Measurements from ENCODE around the gene MOCS1.

DNA sequence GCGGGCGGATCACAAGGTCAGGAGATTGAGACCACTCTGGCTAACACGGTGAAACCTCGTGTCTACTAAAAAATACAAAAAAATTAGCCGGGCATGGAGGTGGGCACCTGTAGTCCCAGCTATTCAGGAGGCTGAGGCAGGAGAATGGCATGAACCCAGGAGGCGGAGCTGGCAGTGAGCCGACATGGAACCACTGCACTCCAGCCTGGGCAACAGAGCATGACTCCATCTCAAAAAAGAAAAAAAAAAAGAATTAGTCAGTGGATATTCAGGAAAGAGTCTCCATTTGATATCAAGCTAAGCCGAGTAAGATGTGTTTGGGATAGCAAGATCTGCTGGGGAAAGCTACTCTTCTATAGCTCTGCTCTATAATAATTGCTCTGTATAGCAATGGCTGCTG lies 41.0 kb downstream of the MOCS1 start:
- TF ChIP-seq, protein P1, sequence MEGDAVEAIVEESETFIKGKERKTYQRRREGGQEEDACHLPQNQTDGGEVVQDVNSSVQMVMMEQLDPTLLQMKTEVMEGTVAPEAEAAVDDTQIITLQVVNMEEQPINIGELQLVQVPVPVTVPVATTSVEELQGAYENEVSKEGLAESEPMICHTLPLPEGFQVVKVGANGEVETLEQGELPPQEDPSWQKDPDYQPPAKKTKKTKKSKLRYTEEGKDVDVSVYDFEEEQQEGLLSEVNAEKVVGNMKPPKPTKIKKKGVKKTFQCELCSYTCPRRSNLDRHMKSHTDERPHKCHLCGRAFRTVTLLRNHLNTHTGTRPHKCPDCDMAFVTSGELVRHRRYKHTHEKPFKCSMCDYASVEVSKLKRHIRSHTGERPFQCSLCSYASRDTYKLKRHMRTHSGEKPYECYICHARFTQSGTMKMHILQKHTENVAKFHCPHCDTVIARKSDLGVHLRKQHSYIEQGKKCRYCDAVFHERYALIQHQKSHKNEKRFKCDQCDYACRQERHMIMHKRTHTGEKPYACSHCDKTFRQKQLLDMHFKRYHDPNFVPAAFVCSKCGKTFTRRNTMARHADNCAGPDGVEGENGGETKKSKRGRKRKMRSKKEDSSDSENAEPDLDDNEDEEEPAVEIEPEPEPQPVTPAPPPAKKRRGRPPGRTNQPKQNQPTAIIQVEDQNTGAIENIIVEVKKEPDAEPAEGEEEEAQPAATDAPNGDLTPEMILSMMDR (IDR thresholded peaks at IDR 0.05), result no peak
- TF ChIP-seq POLR2AphosphoS5 (IDR thresholded peaks at IDR 0.05), result no peak
- no peak for TF ChIP-seq POLR2A (IDR thresholded peaks at IDR 0.05)
- TF ChIP-seq EP300 (IDR thresholded peaks at IDR 0.05), result no peak

Measured in gastroesophageal sphincter (tissue), 3 donors.